DMS53 (cell line): ENCODE measurements around the gene GNAT2.

ENCODE experiments used
- DNase-seq: peaks from one replicate; lab custom pipeline; 2025; lab: John Stamatoyannopoulos, UW

The GNAT2 gene

DNA sequence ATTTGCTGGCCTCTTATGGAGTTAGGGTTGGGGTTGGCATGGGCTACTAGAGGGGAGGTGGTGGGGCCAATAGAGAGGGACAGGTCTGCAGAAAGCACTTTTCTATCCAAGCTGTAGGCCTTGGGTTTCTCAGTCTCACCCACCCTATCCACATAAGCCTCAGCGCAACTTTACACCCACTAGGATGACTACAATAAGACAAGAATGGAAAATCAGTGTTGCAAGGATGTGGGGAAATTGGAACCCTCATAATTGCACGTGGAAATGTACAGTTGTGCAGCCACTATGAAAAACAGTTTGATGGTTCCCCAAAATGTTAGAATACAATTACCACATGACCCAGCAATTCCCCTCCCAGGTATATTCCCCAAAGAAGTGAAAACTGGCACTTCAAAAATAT, 22.4 kb upstream of the GNAT2 start:
- no peak for DNase-seq

DNA sequence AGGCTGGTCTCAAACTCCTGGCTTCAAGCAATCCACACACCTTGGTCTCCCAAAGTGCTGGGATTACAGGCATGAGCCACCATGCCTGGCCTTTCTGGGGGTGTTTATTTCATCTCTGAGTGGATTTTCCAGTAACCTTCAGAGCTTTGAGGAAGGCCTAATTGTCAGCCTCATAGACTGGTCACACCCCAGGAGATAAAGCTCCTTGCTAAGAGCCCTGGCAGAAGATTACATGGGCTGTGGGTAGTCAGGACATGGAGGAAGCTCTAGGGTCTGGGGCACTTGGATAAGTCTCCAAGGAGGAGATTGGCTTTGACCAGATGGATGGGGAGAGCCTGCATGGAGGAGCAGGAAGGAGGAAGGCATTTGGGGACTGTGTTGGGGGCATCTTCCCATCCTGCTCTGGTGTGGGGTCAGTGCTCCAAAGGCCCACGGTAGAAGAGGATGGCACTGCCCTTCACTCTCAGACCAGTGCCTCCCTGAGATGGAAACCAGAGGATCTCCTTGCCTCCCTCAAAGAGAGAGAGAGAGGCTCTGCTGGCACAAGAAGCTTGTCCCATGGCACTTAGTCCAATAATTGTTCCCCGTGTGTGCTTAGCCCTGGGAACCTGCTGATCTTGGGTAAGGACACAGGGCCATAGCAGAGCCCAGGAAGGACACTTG, 21.8 kb upstream of the GNAT2 start:
- DNase-seq: no peak

GRCh38 chr1:109640285-109640865, 21.0 kb upstream of the GNAT2 start:
- DNase-seq: peak; percentile 78

GRCh38 chr1:109639841-109640184, 20.4 kb upstream of the GNAT2 start:
- DNase-seq: no peak

GRCh38 chr1:109639063-109639840, 19.8 kb upstream of the GNAT2 start:
- DNase-seq: no peak

- DNase-seq: no peak
Measured at GRCh38 chr1:109637446-109637845, 18.0 kb upstream of the GNAT2 start.

GRCh38 chr1:109636201-109636952, 17.0 kb upstream of the GNAT2 start:
- peak; percentile 23 for DNase-seq

GRCh38 chr1:109635862-109636200, 16.4 kb upstream of the GNAT2 start:
- no peak for DNase-seq

DNA sequence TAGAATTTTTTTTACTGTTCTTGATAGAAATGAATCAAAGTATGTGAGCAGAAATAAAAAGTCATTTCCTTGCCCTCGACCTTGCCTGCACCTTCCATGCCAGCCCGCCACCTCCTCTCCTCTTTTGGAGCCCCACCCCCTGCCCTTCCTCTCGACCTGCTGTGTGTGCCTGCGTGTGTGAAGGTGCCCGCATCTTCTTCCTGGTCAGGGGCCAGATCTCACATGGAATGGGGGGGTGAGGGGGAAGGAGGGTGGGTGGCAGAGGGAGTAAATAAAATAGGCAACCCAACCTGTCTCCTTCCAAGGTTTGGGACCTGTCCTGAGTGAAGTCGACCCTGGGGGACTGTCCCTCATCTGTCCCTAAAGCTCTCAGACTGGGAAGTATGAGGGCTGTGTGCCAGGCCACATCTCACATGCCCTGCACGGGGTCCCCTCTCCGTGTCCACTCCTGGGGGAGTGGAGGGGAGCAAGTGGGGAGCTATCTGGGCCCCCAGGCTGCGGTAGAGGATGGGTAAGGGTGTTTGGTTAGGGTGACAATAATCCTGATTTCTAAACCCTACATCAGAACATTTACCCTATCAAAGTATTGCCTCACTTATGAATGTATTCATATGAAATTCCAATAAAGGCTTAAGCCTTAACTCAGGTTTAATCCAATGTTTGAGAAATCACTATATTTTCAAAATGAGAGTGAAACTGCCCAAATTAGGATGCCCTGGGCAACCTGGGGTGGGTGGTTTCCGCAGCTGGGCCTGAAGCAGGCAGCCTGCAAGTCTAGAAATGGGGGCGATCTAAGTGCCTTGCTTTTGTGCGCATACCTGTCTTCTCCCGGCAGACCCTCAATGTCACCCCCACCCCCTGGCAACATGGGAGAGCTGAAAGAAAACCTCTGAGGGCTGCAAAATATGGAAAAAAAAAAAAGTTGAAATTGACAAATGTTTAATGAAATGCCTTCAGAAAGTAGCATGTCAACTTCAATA, 15.6 kb upstream of the GNAT2 start:
- no peak for DNase-seq

DNA sequence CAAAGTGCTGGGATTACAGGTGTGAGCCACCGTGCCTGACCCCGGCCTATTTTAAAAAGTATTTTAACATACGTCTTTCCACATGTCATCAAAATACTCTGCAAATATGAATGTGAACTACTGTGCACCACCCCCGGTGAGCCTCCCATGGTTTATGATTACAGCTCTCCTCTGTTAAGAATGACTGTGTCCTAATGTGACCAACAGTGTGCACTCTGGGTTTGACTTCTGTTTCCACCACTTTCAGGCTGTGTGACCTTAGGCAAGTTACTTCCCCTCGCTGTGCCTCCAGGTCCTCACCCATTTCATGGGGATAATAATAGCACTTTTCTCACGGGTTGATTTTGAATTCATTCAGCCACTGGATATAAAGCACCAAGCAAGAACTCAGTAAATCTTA, 14.9 kb upstream of the GNAT2 start:
- no peak for DNase-seq

DNA sequence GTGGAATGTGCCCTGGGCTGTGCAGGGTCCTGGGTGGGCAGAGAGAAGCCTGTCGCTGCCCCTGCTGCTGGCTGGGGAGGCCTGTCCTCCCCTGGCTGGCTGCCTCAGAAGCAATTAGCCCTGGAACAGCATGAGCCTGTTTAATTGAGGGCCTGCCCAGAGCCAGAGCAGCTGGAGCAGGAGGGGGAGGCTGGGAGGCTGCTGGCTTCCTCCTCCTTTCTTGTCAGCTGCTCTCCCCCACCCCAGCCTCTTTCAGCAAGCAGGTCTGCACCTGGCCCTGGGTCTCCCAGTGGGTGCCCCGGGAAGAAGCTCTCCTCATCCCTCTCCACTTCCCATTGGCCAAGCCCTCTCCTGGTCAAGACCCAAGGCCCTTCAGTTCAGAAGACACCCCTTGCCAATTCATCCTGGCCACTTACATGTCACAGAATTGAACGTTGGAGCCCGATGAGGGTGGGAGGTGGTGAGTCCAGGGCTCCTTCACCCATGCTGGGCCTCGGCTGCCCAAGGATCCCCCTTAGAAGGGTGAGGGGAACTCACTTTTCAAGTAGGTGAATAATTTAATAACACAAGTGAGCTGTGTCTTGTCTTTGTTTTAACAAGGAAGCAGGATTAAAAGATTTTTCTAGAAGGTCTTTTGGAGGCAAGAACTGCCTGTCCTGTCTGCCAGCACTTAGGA, 13.4 kb upstream of the GNAT2 start:
- DNase-seq: no peak

- no peak for DNase-seq
Measured at GRCh38 chr1:109631513-109632505, 12.4 kb upstream of the GNAT2 start.

GRCh38 chr1:109630898-109631512, 11.6 kb upstream of the GNAT2 start:
- no peak for DNase-seq

- DNase-seq: no peak
Measured at GRCh38 chr1:109630081-109630897, 10.9 kb upstream of the GNAT2 start.

- no peak for DNase-seq
Measured at GRCh38 chr1:109629372-109630030, 10.1 kb upstream of the GNAT2 start.

GRCh38 chr1:109628540-109629321, 9.3 kb upstream of the GNAT2 start:
- DNase-seq: peak; percentile 36
